HG02938 (cell line): ENCODE measurements around the gene UBE2D1.
A peak's percentile ranks its signal among the peaks of the same experiment; 100 is the strongest.

Source experiments
- ATAC-seq: cut with Tn5 transposase; IDR thresholded peaks from one replicate; pipeline ENCODE4 v1.9.1; 2021; ENCODE audit warnings: mild to moderate bottlenecking, moderate library complexity; ENCODE audit not compliant: unreplicated experiment

The UBE2D1 gene

GRCh38 chr10:58336242-58336641 is 1.4 kb downstream of the UBE2D1 start:
- no peak for ATAC-seq

GRCh38 chr10:58341422-58341821 is 6.6 kb downstream of the UBE2D1 start:
- ATAC-seq: no peak

- no peak for ATAC-seq
These were observed 7.1 kb downstream of the UBE2D1 start for GRCh38 chr10:58341947-58342346.

GRCh38 chr10:58347967-58348366 is 13.2 kb downstream of the UBE2D1 start:
- ATAC-seq: no peak

GRCh38 chr10:58348571-58349033 is 13.8 kb downstream of the UBE2D1 start:
- ATAC-seq: no peak

- no peak for ATAC-seq
These were observed 15.2 kb downstream of the UBE2D1 start for GRCh38 chr10:58350023-58350422.

GRCh38 chr10:58350619-58351323 is 16.0 kb downstream of the UBE2D1 start:
- no peak for ATAC-seq

- ATAC-seq: no peak
These were observed 17.1 kb downstream of the UBE2D1 start for GRCh38 chr10:58351616-58352578.

- ATAC-seq: no peak
These were observed 18.3 kb downstream of the UBE2D1 start for GRCh38 chr10:58352956-58353610.

- ATAC-seq: no peak
These were observed 21.9 kb downstream of the UBE2D1 start for GRCh38 chr10:58356756-58357155.

- ATAC-seq: no peak
These were observed 23.6 kb downstream of the UBE2D1 start for GRCh38 chr10:58358314-58358933.

GRCh38 chr10:58358947-58359346 is 24.1 kb downstream of the UBE2D1 start:
- ATAC-seq: no peak

- ATAC-seq: no peak
These were observed 24.7 kb downstream of the UBE2D1 start for GRCh38 chr10:58359541-58359940.

GRCh38 chr10:58360412-58361004 is 25.7 kb downstream of the UBE2D1 start:
- no peak for ATAC-seq

- no peak for ATAC-seq
These were observed 26.5 kb downstream of the UBE2D1 start for GRCh38 chr10:58361353-58361752.

GRCh38 chr10:58362027-58362789 is 27.4 kb downstream of the UBE2D1 start:
- ATAC-seq: no peak

- no peak for ATAC-seq
These were observed 32.3 kb downstream of the UBE2D1 start for GRCh38 chr10:58367069-58367468.

GRCh38 chr10:58371473-58371872 is 36.7 kb downstream of the UBE2D1 start:
- ATAC-seq: no peak

- peak; percentile 81 for ATAC-seq
These were observed 38.0 kb downstream of the UBE2D1 start for GRCh38 chr10:58372607-58373441.
